Panc1 (cell line): ENCODE measurements around the gene ZDHHC14. TPM values are rescaled to one million over a fixed set of nuclear protein-coding genes. Genes with fewer than 3 reads are reported as not detected.

ENCODE experiments used
- ATAC-seq: fragments of 200-7000 bp; cut with Tn5 transposase; 2 replicates; pipeline ENCODE4 v1.9.1; 2020; ENCODE audit warnings: mild to moderate bottlenecking, moderate library complexity
- BruUV-seq: library from RNA; stranded (reverse); fragments of 400-500 nt; replicated peaks from 2 replicates; lab custom pipeline; 2021; lab: Mats Ljungman, UMichigan
- CTCF ChIA-PET: fragments of 300-600 bp; sonication (Branson Sonifier 250); formaldehyde crosslinking; loops from one replicate; lab custom pipeline; 2022; ENCODE audit warnings: antibody characterized with exemption; lab: Charles Lee
- POLR2A ChIA-PET: fragments of 300-600 bp; sonication (Branson Sonifier 250); formaldehyde crosslinking; loops from one replicate; lab custom pipeline; 2022; ENCODE audit warnings: antibody characterized with exemption; lab: Charles Lee
- DNase-seq: peaks from one replicate; pipeline ENCODE4 v3.0.0-alpha.2; 2010; ENCODE audit warnings: low read depth, low spot score
- H3K27ac ChIP-seq: 2 replicates; pipeline ENCODE4 v1.5.1; 2011; ENCODE audit warnings: mild to moderate bottlenecking, low read length, inconsistent platforms
- H3K27me3 ChIP-seq: fragments of 200-500 bp; sonication (Bioruptor generic); 2 replicates; pipeline ENCODE4 v1.6.0; 2014; ENCODE audit warnings: low read length, inconsistent platforms; ENCODE audit not compliant: control insufficient read depth, insufficient read depth
- H3K36me3 ChIP-seq: fragments of 200-500 bp; sonication (Bioruptor generic); 2 replicates; pipeline ENCODE4 v1.5.1; 2014; ENCODE audit warnings: inconsistent platforms, mild to moderate bottlenecking, low read length, moderate library complexity; ENCODE audit not compliant: control insufficient read depth, insufficient read depth
- H3K4me1 ChIP-seq: 2 replicates; pipeline ENCODE4 v1.5.1; 2011; ENCODE audit warnings: inconsistent platforms, mild to moderate bottlenecking, low read length, moderate library complexity; ENCODE audit not compliant: control insufficient read depth, insufficient read depth
- H3K4me3 ChIP-seq, 2 experiments: 2 replicates each; pipeline ENCODE4 v1.5.1; 2011 to 2012; ENCODE audit warnings: low read depth in 2 of 2, low read length in 2 of 2, mild to moderate bottlenecking in 2 of 2, inconsistent platforms in 1 of 2, moderate library complexity in 1 of 2
- H3K9me3 ChIP-seq: fragments of 200-500 bp; sonication (Bioruptor generic); 2 replicates; pipeline ENCODE4 v1.5.1; 2014; ENCODE audit warnings: low read depth, mild to moderate bottlenecking, inconsistent platforms, low read length, moderate library complexity; ENCODE audit not compliant: control insufficient read depth, insufficient read depth
- CTCF ChIP-seq: fragments of 450-650 bp; IDR thresholded peaks from 2 replicates; pipeline ENCODE4 v1.5.1; 2017; ENCODE audit warnings: mild to moderate bottlenecking
- POLR2AphosphoS5 ChIP-seq: IDR thresholded peaks from 2 replicates; pipeline ENCODE4 v1.6.1; 2012; ENCODE audit warnings: mild to moderate bottlenecking, low read depth, low read length, moderate library complexity
- REST ChIP-seq, 2 experiments: IDR thresholded peaks; 2 replicates each; pipeline ENCODE4 v1.6.1; 2011 to 2012; ENCODE audit warnings: low read depth in 2 of 2, control low read depth in 1 of 2, low read length in 1 of 2, mild to moderate bottlenecking in 1 of 2, moderate library complexity in 1 of 2; ENCODE audit not compliant: insufficient read depth in 1 of 2
- SIN3A ChIP-seq: IDR thresholded peaks from 2 replicates; pipeline ENCODE4 v1.6.1; 2012; ENCODE audit warnings: low read depth, mild to moderate bottlenecking, low read length, moderate library complexity, borderline replicate concordance; ENCODE audit not compliant: insufficient read depth
- TCF7L2 ChIP-seq: IDR thresholded peaks from 2 replicates; pipeline ENCODE4 v1.6.1; 2011; ENCODE audit warnings: mild to moderate bottlenecking, low read depth, low read length, inconsistent platforms
- in situ Hi-C: cut with HindIII; loops from 2 replicates; pipeline ENCODE4 v1.10.0; 2016; ENCODE audit warnings: low sequenced_read_pairs, low pct_unique_long_range_greater_than_20kb
- intact Hi-C: fragments of 100-400 bp; cut with micrococcal nuclease; formaldehyde crosslinking; loops from one replicate; pipeline ENCODE4 v1.10.0; 2022; ENCODE audit not compliant: unreplicated experiment
- total RNA-seq: library from RNA; stranded (reverse); gene quantifications from one replicate; pipeline ENCODE4 v1.2.1, GENCODE V29; 2021; ENCODE audit not compliant: unreplicated experiment

Gene ZDHHC14
- total RNA-seq, 1 experiment from 2014 or later, result 19.9 TPM

- DNase-seq (peak; percentile 18), ATAC-seq (peak; percentile 56)
- in situ Hi-C loops, result no loop called here
- intact Hi-C loops, result no loop called here
- Histone ChIP-seq H3K4me3 (peak overlapping the region in 1 of 2 experiments; percentile 36; a peak in 2 of 4 replicates), H3K36me3 (no peaks in the 10 kb centered on the region), H3K4me1 (peaks cover 40% of the 10 kb centered on the region), H3K27ac (peak overlapping the region; percentile 81), H3K27me3 (no peaks in the 10 kb centered on the region), H3K9me3 (no peaks in the 10 kb centered on the region)
- CTCF ChIA-PET, result interaction anchor here (0.9 kb wide), 1 partner anchor 303 kb away, joined by 3 read pairs; no protein-coding TSS in a partner anchor
- no peak for TF ChIP-seq REST (IDR thresholded peaks at IDR 0.05; ENCODE audit: insufficient read depth in 1 of 2, low read depth in 2 of 2, low read length in 1 of 2)
- TF ChIP-seq POLR2AphosphoS5, result no peak
- no peak for TF ChIP-seq CTCF
- POLR2A ChIA-PET, result no interaction called here
- no TSS peak for BruUV-seq
Observed at GRCh38 chr6:157535340-157536222, 154.6 kb downstream of the ZDHHC14 start.

GRCh38 chr6:157536223-157536545 is 155.2 kb downstream of the ZDHHC14 start:
- Histone ChIP-seq H3K4me1 (peaks cover 36% of the 10 kb centered on the region), H3K27ac (peak overlapping the region; percentile 81), H3K9me3 (no peaks in the 10 kb centered on the region), H3K27me3 (no peaks in the 10 kb centered on the region), H3K4me3 (peak overlapping the region in 1 of 2 experiments; percentile 36; a peak in 1 of 4 replicates), H3K36me3 (no peaks in the 10 kb centered on the region)
- POLR2A ChIA-PET, result no interaction called here
- TF ChIP-seq SIN3A (no peak), POLR2AphosphoS5 (no peak), CTCF (no peak), REST (IDR thresholded peaks at IDR 0.05; ENCODE audit: insufficient read depth in 1 of 2, low read depth in 2 of 2, low read length in 1 of 2) (no peak), TCF7L2 (no peak)
- BruUV-seq, result no TSS peak
- in situ Hi-C loops (no loop called here), intact Hi-C loops (no loop called here)
- DNase-seq, result no peak
- no peak for ATAC-seq
- CTCF ChIA-PET, result no interaction called here
